IMR-90 (cell line): ENCODE data around the gene GPR21. TPM values are rescaled to one million over a fixed set of nuclear protein-coding genes. Genes with fewer than 3 reads are reported as not detected.

Experiments used
- ATAC-seq: fragments of 200-7000 bp; cut with Tn5 transposase; 2 replicates; pipeline ENCODE4 v1.9.1; 2020; ENCODE audit warnings: low read depth, mild to moderate bottlenecking, moderate library complexity
- BruUV-seq: library from RNA; stranded (reverse); fragments of 400-500 nt; replicated peaks from 2 replicates; lab custom pipeline; 2021; lab: Mats Ljungman, UMichigan
- CTCF ChIA-PET: fragments of 300-600 bp; formaldehyde crosslinking; extraction: SDS; loops from one replicate; lab custom pipeline; 2021; ENCODE audit warnings: antibody characterized with exemption; lab: Yijun Ruan, JAX
- POLR2A ChIA-PET: fragments of 300-600 bp; sonication (Branson Sonifier 250); formaldehyde crosslinking; loops from one replicate; lab custom pipeline; 2022; ENCODE audit warnings: antibody characterized with exemption; ENCODE audit not compliant: unreplicated experiment; lab: Charles Lee
- DNase-seq: peaks from one replicate; pipeline ENCODE4 v3.0.0; 2013
- H2AFZ ChIP-seq: replicated peaks from 2 replicates; pipeline ENCODE3; 2013; ENCODE audit warnings: low read length, mild to moderate bottlenecking; ENCODE audit not compliant: poor library complexity
- H2AK5ac ChIP-seq: 2 replicates; pipeline ENCODE4 v1.6.1; 2013; ENCODE audit warnings: low read depth, low read length, inconsistent platforms
- H2AK9ac ChIP-seq: replicated peaks from 2 replicates; pipeline ENCODE3; 2013; ENCODE audit warnings: mild to moderate bottlenecking, low read depth, low read length, moderate library complexity; ENCODE audit not compliant: poor library complexity
- H2BK120ac ChIP-seq: 2 replicates; pipeline ENCODE4 v1.6.1; 2013; ENCODE audit warnings: low read depth, low read length, inconsistent platforms
- H2BK15ac ChIP-seq: 3 replicates; pipeline ENCODE4 v1.6.1; 2013; ENCODE audit warnings: low read depth, low read length, inconsistent platforms
- H2BK20ac ChIP-seq: 2 replicates; pipeline ENCODE4 v1.6.1; 2013; ENCODE audit warnings: low read depth, mild to moderate bottlenecking, inconsistent platforms, low read length, moderate library complexity
- H2BK5ac ChIP-seq: 2 replicates; pipeline ENCODE4 v1.6.1; 2013; ENCODE audit warnings: mild to moderate bottlenecking, low read depth, low read length, inconsistent platforms; ENCODE audit not compliant: poor library complexity, severe bottlenecking
- H3K14ac ChIP-seq: replicated peaks from 2 replicates; pipeline ENCODE4 v1.6.1; 2013; ENCODE audit warnings: low read depth, low read length, inconsistent platforms
- H3K18ac ChIP-seq: 2 replicates; pipeline ENCODE4 v1.6.1; 2013; ENCODE audit warnings: low read depth, low read length, control low read depth
- H3K23ac ChIP-seq: 2 replicates; pipeline ENCODE4 v1.6.1; 2013; ENCODE audit warnings: low read depth, low read length, inconsistent platforms
- H3K27ac ChIP-seq: 2 replicates; pipeline ENCODE4 v1.5.1; 2013; ENCODE audit warnings: mild to moderate bottlenecking, control low read depth, low read length; ENCODE audit not compliant: insufficient read depth
- H3K27me3 ChIP-seq: 2 replicates; pipeline ENCODE4 v1.6.1; 2013; ENCODE audit warnings: low read length; ENCODE audit not compliant: control insufficient read depth, insufficient read depth
- H3K36me3 ChIP-seq: 2 replicates; pipeline ENCODE4 v1.6.1; 2013; ENCODE audit warnings: low read length, mixed read lengths; ENCODE audit not compliant: control insufficient read depth, insufficient read depth
- H3K4ac ChIP-seq: 2 replicates; pipeline ENCODE4 v1.6.1; 2013; ENCODE audit warnings: low read depth, low read length, inconsistent platforms
- H3K4me1 ChIP-seq: 2 replicates; pipeline ENCODE4 v1.6.1; 2013; ENCODE audit warnings: low read length, mixed read lengths; ENCODE audit not compliant: control insufficient read depth, insufficient read depth
- H3K4me2 ChIP-seq: 2 replicates; pipeline ENCODE4 v1.6.1; 2013; ENCODE audit warnings: low read depth, mild to moderate bottlenecking, control low read depth, low read length, moderate library complexity
- H3K4me3 ChIP-seq: 2 replicates; pipeline ENCODE4 v1.5.1; 2013; ENCODE audit warnings: low read depth, mild to moderate bottlenecking, control low read depth, low read length, moderate library complexity; ENCODE audit not compliant: insufficient read depth
- H3K56ac ChIP-seq: 2 replicates; pipeline ENCODE4 v1.6.1; 2013; ENCODE audit warnings: low read length, inconsistent platforms; ENCODE audit not compliant: insufficient read depth; ENCODE audit errors: extremely low read depth
- H3K79me1 ChIP-seq, 2 experiments: 2 replicates each; pipeline ENCODE4 v1.6.1; 2013; ENCODE audit warnings: low read length in 2 of 2, inconsistent platforms in 1 of 2, low read depth in 1 of 2
- H3K9ac ChIP-seq: 2 replicates; pipeline ENCODE4 v1.6.1; 2013; ENCODE audit warnings: low read depth, low read length, control low read depth
- H3K9me1 ChIP-seq: 2 replicates; pipeline ENCODE4 v1.6.1; 2013; ENCODE audit warnings: low read length, inconsistent platforms; ENCODE audit not compliant: insufficient read depth
- H3K9me3 ChIP-seq: 2 replicates; pipeline ENCODE4 v1.6.1; 2013; ENCODE audit warnings: low read length; ENCODE audit not compliant: control insufficient read depth, insufficient read depth
- H4K20me1 ChIP-seq: 2 replicates; pipeline ENCODE4 v1.6.1; 2013; ENCODE audit warnings: low read length, inconsistent platforms; ENCODE audit not compliant: insufficient read depth
- H4K5ac ChIP-seq: 2 replicates; pipeline ENCODE4 v1.6.1; 2013; ENCODE audit warnings: mild to moderate bottlenecking, low read depth, low read length, control low read depth
- H4K8ac ChIP-seq, 2 experiments: 2 replicates each; pipeline ENCODE4 v1.6.1; 2013; ENCODE audit warnings: low read depth in 2 of 2, low read length in 2 of 2, control low read depth in 1 of 2, inconsistent platforms in 1 of 2
- H4K91ac ChIP-seq: 2 replicates; pipeline ENCODE4 v1.6.1; 2013; ENCODE audit warnings: low read depth, low read length, inconsistent platforms; ENCODE audit not compliant: insufficient read depth
- CHD1 ChIP-seq: IDR thresholded peaks from 2 replicates; pipeline ENCODE4 v1.6.1; 2012; ENCODE audit warnings: low read depth, low read length, improper control_type of control experiment
- MAZ ChIP-seq: IDR thresholded peaks from 2 replicates; pipeline ENCODE4 v1.6.1; 2012; ENCODE audit warnings: low read depth, mild to moderate bottlenecking, low read length, improper control_type of control experiment, moderate library complexity, borderline replicate concordance
- MXI1 ChIP-seq: IDR thresholded peaks from 2 replicates; pipeline ENCODE4 v1.6.1; 2012; ENCODE audit warnings: low read depth, mild to moderate bottlenecking, low read length, moderate library complexity, borderline replicate concordance
- POLR2A ChIP-seq: IDR thresholded peaks from 2 replicates; pipeline ENCODE4 v1.6.1; 2012; ENCODE audit warnings: mild to moderate bottlenecking, low read depth, low read length
- SMC3 ChIP-seq: fragments of 150-350 bp; IDR thresholded peaks from 2 replicates; pipeline ENCODE4 v1.6.1; 2016; ENCODE audit warnings: low read depth, mild to moderate bottlenecking, antibody characterized with exemption, low read length, moderate library complexity
- WGBS, 2 experiments: methylation state at CpG; one replicate each; pipeline versions ENCODE4 v1.1.5 to v1.1.7; 2013; ENCODE audit warnings: missing lambda C conversion rate in 2 of 2; ENCODE audit not compliant: insufficient read length in 1 of 2; ENCODE audit errors: extremely low coverage in 2 of 2; 5-methylcytosine and 5-hydroxymethylcytosine counted together
- dilution Hi-C: fragments of 300-500 bp; cut with HindIII; formaldehyde crosslinking; loops from one replicate; pipeline ENCODE4 v1.14.3; 2018; ENCODE audit warnings: low sequenced_read_pairs; ENCODE audit not compliant: unreplicated experiment
- in situ Hi-C: fragments of 300-500 bp; cut with MboI; formaldehyde crosslinking; loops from 3 replicates; pipeline ENCODE4 v1.14.3; 2019; ENCODE audit warnings: low sequenced_read_pairs, inconsistent platforms, mixed read lengths
- intact Hi-C: fragments of 100-400 bp; cut with micrococcal nuclease; formaldehyde crosslinking; loops from 2 replicates; pipeline ENCODE4 v1.10.0; 2022
- polyA plus RNA-seq, 3 experiments: library from polyadenylated mRNA; depleted of rRNA; stranded (reverse); fragments of >200 nt; gene quantifications; 2 replicates each; pipeline ENCODE4 v1.2.3, GENCODE V29; 2012; ENCODE audit warnings: low replicate concordance in 1 of 3
- total RNA-seq: library from RNA; depleted of rRNA; stranded (reverse); fragments of >200 nt; gene quantifications from 2 replicates; pipeline ENCODE4 v1.2.3, GENCODE V29; 2012
- TF ChIP-seq, protein P1 (sequence below): fragments of 150-350 bp; IDR thresholded peaks from 2 replicates; pipeline ENCODE4 v1.6.1; 2017; ENCODE audit warnings: mild to moderate bottlenecking, antibody characterized with exemption, low read length, low read depth
- TF ChIP-seq, protein P2 (sequence below): fragments of 150-350 bp; IDR thresholded peaks from 2 replicates; pipeline ENCODE4 v1.6.1; 2016; ENCODE audit warnings: low read depth, mild to moderate bottlenecking, low read length, moderate library complexity, borderline replicate concordance

GPR21 gene
- total and polyA plus RNA-seq, 2 of the 4 experiments (the other 2 are of a cell fraction) = 0.90 TPM; not detected in 1

DNA sequence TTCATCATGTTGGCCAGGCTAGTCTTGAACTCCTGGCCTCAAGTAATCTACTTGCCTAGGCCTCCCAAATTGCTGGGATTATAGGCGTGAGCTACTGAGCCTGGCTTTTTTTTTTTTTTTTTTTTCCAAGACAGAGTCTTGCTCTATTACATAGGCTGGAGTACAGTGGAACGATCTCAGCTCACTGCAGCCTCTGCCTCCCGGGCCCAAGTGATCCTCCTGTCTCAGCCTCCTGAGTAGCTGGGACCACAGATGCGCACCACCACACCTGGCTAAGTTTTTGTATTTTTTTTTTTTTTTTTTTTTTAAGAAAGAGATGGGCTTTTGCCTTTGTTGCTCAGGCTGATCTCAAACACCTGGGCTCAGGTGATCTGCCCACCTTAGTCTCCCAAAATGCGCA is 26.2 kb upstream of the GPR21 start:
- Histone ChIP-seq H3K27ac (no peak overlapping the region), H4K8ac (no peak overlapping the region), H3K9me1 (no peaks in the 10 kb centered on the region), H2BK5ac (no peak overlapping the region), H2BK20ac (no peak overlapping the region), H3K9me3 (no peaks in the 10 kb centered on the region), H4K20me1 (no peaks in the 10 kb centered on the region), H2BK120ac (no peak overlapping the region), H2AFZ (no peak overlapping the region), H3K9ac (no peak overlapping the region), H3K18ac (no peak overlapping the region), H3K14ac (no peak overlapping the region), H4K5ac (no peak overlapping the region), H3K4me3 (no peak overlapping the region), H3K4me1 (peaks cover 7% of the 10 kb centered on the region), H2AK5ac (peak overlapping the region; percentile 33; the same call in 1 of the 2 replicates), H2AK9ac (no peak overlapping the region), H3K79me1 (peaks cover 5 to 7% of the 10 kb centered on the region in 2 experiments; a peak in 3 of 4 replicates), H3K4ac (no peak overlapping the region), H3K4me2 (no peak overlapping the region), H3K36me3 (peaks cover 8% of the 10 kb centered on the region), H3K56ac (no peak overlapping the region), H4K91ac (no peak overlapping the region), H2BK15ac (no peak overlapping the region; the same call in 2 of the 3 replicates), H3K23ac (no peak overlapping the region), H3K27me3 (no peaks in the 10 kb centered on the region)
- ChIA-PET POLR2A (no interaction called here), CTCF (interaction anchor here (0.6 to 0.7 kb wide), 2 partner anchors 12 to 64 kb away, joined by 3 to 6 read pairs; no protein-coding TSS in a partner anchor)
- TF ChIP-seq, protein P1, sequence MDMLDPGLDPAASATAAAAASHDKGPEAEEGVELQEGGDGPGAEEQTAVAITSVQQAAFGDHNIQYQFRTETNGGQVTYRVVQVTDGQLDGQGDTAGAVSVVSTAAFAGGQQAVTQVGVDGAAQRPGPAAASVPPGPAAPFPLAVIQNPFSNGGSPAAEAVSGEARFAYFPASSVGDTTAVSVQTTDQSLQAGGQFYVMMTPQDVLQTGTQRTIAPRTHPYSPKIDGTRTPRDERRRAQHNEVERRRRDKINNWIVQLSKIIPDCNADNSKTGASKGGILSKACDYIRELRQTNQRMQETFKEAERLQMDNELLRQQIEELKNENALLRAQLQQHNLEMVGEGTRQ = no peak
- no peak for TF ChIP-seq SMC3
- no peak for TF ChIP-seq CHD1
- TF ChIP-seq MAZ = no peak
- TF ChIP-seq, protein P2, sequence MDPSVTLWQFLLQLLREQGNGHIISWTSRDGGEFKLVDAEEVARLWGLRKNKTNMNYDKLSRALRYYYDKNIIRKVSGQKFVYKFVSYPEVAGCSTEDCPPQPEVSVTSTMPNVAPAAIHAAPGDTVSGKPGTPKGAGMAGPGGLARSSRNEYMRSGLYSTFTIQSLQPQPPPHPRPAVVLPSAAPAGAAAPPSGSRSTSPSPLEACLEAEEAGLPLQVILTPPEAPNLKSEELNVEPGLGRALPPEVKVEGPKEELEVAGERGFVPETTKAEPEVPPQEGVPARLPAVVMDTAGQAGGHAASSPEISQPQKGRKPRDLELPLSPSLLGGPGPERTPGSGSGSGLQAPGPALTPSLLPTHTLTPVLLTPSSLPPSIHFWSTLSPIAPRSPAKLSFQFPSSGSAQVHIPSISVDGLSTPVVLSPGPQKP = no peak
- TF ChIP-seq MXI1 = no peak
- no peak for TF ChIP-seq POLR2A
- no CpG with 5 or more reads among the region's 5 CpGs for WGBS, 2 experiments
- ATAC-seq = no peak
- DNase-seq = no peak
- in situ Hi-C loops = no loop called here
- no TSS peak for BruUV-seq
- intact Hi-C loops = loop anchor here (10.0 kb wide), 1 partner anchor 348 kb away; the partner anchor contains the start of gene CRB2
- dilution Hi-C loops = no loop called here
